Endodermal cell (in vitro differentiated cells): ENCODE data around the gene MAPKAPK2. TPM values are rescaled to one million over a fixed set of nuclear protein-coding genes. Genes with fewer than 3 reads are reported as not detected.

Source experiments
- DNase-seq: peaks from one replicate; pipeline ENCODE4 v3.0.0-alpha.2; 2017
- H3K27ac ChIP-seq: 2 replicates; pipeline ENCODE4 v1.5.1; 2013; ENCODE audit warnings: mild to moderate bottlenecking, low read depth, low read length, moderate library complexity
- H3K27me3 ChIP-seq: 2 replicates; pipeline ENCODE4 v1.6.1; 2013; ENCODE audit warnings: mild to moderate bottlenecking, low read length, moderate library complexity; ENCODE audit not compliant: insufficient read depth, control insufficient read depth, poor library complexity, severe bottlenecking
- H3K36me3 ChIP-seq: 2 replicates; pipeline ENCODE4 v1.7.0; 2013; ENCODE audit warnings: mild to moderate bottlenecking, low read length, moderate library complexity; ENCODE audit not compliant: control insufficient read depth, insufficient read depth
- H3K4me1 ChIP-seq: one replicate; pipeline ENCODE4 v1.7.0; 2013; ENCODE audit warnings: low read length; ENCODE audit not compliant: control insufficient read depth, insufficient read depth
- H3K4me3 ChIP-seq: 2 replicates; pipeline ENCODE4 v1.5.1; 2013; ENCODE audit warnings: mild to moderate bottlenecking, low read length, moderate library complexity
- H3K9ac ChIP-seq: 2 replicates; pipeline ENCODE4 v1.6.1; 2013; ENCODE audit warnings: mild to moderate bottlenecking, low read length, moderate library complexity; ENCODE audit not compliant: poor library complexity, severe bottlenecking; ENCODE audit errors: extremely low read depth
- H3K9me3 ChIP-seq: 2 replicates; pipeline ENCODE4 v1.6.1; 2013; ENCODE audit warnings: mild to moderate bottlenecking, low read length, moderate library complexity; ENCODE audit not compliant: control insufficient read depth
- H3K27ac Mint-ChIP-seq: 2 replicates; pipeline ENCODE4 v1.8.0; 2020; ENCODE audit warnings: mixed read lengths
- H3K27me3 Mint-ChIP-seq: 2 replicates; pipeline ENCODE4 v1.8.0; 2021; ENCODE audit warnings: mild to moderate bottlenecking, mixed read lengths; ENCODE audit not compliant: insufficient read depth
- H3K36me3 Mint-ChIP-seq: 2 replicates; pipeline ENCODE4 v1.8.0; 2020; ENCODE audit warnings: low read depth, mixed read lengths
- H3K4me1 Mint-ChIP-seq: 2 replicates; pipeline ENCODE4 v1.8.0; 2020; ENCODE audit warnings: mixed read lengths
- H3K4me3 Mint-ChIP-seq: 2 replicates; pipeline ENCODE4 v1.8.0; 2020; ENCODE audit warnings: mild to moderate bottlenecking, moderate library complexity, mixed read lengths
- H3K9me3 Mint-ChIP-seq: 2 replicates; pipeline ENCODE4 v1.8.0; 2020; ENCODE audit warnings: mild to moderate bottlenecking, mixed read lengths
- CTCF ChIP-seq: fragments of 200-600 bp; sonication (generic); conservative IDR thresholded peaks from 2 replicates; pipeline ENCODE4 v1.5.0; 2021; ENCODE audit warnings: antibody characterized with exemption, mild to moderate bottlenecking
- WGBS, 2 experiments: methylation state at CpG; one replicate each; pipeline versions ENCODE4 v1.1.5 to v1.1.7; 2013; ENCODE audit warnings: missing lambda C conversion rate in 2 of 2, mixed read lengths in 1 of 2; ENCODE audit not compliant: insufficient coverage in 1 of 2, insufficient read length in 1 of 2; 5-methylcytosine and 5-hydroxymethylcytosine counted together
- total RNA-seq, 2 donors: library from RNA; stranded (reverse); fragmentation: NEBNext Ultra II Directional in 1 of 2; extraction: Animal tissue kit (Norgen Biotek cat#: 25700) in 1 of 2; gene quantifications; 2 replicates in 1 of 2; 3 replicates in 1 of 2; pipeline ENCODE4 v1.2.1, GENCODE V29; 2021

The MAPKAPK2 gene
- total RNA-seq, 2 donors from 2014 or later = 72.8 to 79.7 TPM

GRCh38 chr1:206649261-206649921, 35.3 kb upstream of the MAPKAPK2 start:
- no peaks in the 10 kb centered on the region for H3K27me3 ChIP-seq
- peaks cover 10% of the 10 kb centered on the region for H3K36me3 ChIP-seq
- Mint-ChIP-seq H3K27ac (no peak overlapping the region), H3K4me1 (no peaks in the 10 kb centered on the region), H3K36me3 (peaks cover 15% of the 10 kb centered on the region), H3K4me3 (no peak overlapping the region), H3K9me3 (no peaks in the 10 kb centered on the region), H3K27me3 (no peaks in the 10 kb centered on the region)
- H3K4me3 ChIP-seq = no peak overlapping the region
- no peak for TF ChIP-seq CTCF
- no peak overlapping the region for H3K27ac ChIP-seq
- 57 to 89% methylated on average over 1 to 5 of the region's 5 CpGs for WGBS, 2 experiments
- no peaks in the 10 kb centered on the region for H3K9me3 ChIP-seq
- no peak overlapping the region for H3K9ac ChIP-seq
- DNase-seq = no peak
- H3K4me1 ChIP-seq = no peaks in the 10 kb centered on the region

GRCh38 chr1:206651014-206651413, 33.7 kb upstream of the MAPKAPK2 start:
- Histone ChIP-seq H3K27me3 (no peaks in the 10 kb centered on the region), H3K4me3 (no peak overlapping the region), H3K9ac (no peak overlapping the region), H3K36me3 (peaks cover 10% of the 10 kb centered on the region), H3K27ac (no peak overlapping the region), H3K9me3 (no peaks in the 10 kb centered on the region), H3K4me1 (no peaks in the 10 kb centered on the region)
- H3K27me3 Mint-ChIP-seq = no peaks in the 10 kb centered on the region
- no peak for DNase-seq
- H3K4me3 Mint-ChIP-seq = no peak overlapping the region
- H3K36me3 Mint-ChIP-seq = peaks cover 15% of the 10 kb centered on the region
- WGBS, 2 experiments = 95 to 97% methylated on average over 3 of the region's 3 CpGs
- no peak overlapping the region for H3K27ac Mint-ChIP-seq
- H3K4me1 Mint-ChIP-seq = no peaks in the 10 kb centered on the region
- no peaks in the 10 kb centered on the region for H3K9me3 Mint-ChIP-seq
- no peak for TF ChIP-seq CTCF

GRCh38 chr1:206651958-206652890, 32.5 kb upstream of the MAPKAPK2 start:
- no peak overlapping the region for H3K27ac Mint-ChIP-seq
- no peaks in the 10 kb centered on the region for H3K27me3 ChIP-seq
- H3K4me3 ChIP-seq = no peak overlapping the region
- no peak for DNase-seq
- no peaks in the 10 kb centered on the region for H3K4me1 ChIP-seq
- H3K9me3 Mint-ChIP-seq = no peaks in the 10 kb centered on the region
- H3K9ac ChIP-seq = no peak overlapping the region
- TF ChIP-seq CTCF = no peak
- no peak overlapping the region for H3K27ac ChIP-seq
- peaks cover 10% of the 10 kb centered on the region for H3K27me3 Mint-ChIP-seq
- H3K9me3 ChIP-seq = no peaks in the 10 kb centered on the region
- WGBS, 2 experiments = 87 to 94% methylated on average over 4 to 5 of the region's 5 CpGs
- H3K36me3 Mint-ChIP-seq = peaks cover 11% of the 10 kb centered on the region
- H3K4me1 Mint-ChIP-seq = no peaks in the 10 kb centered on the region
- H3K4me3 Mint-ChIP-seq = no peak overlapping the region
- H3K36me3 ChIP-seq = peaks cover 10% of the 10 kb centered on the region
